GM12873 (cell line): ENCODE results near the gene CCDC34.

Experiments
- CTCF ChIP-seq: IDR thresholded peaks from 2 replicates; pipeline ENCODE4 v1.5.1; 2012; ENCODE audit warnings: low read depth, mild to moderate bottlenecking, moderate library complexity, low read length, control low read depth; ENCODE audit not compliant: insufficient read depth; ENCODE audit errors: missing control alignments

The CCDC34 gene

GRCh38 chr11:27406498-27407354 is 43.7 kb upstream of the CCDC34 start:
- TF ChIP-seq CTCF: no peak

- TF ChIP-seq CTCF: no peak
Observed at GRCh38 chr11:27405134-27405533, 42.1 kb upstream of the CCDC34 start.

- no peak for TF ChIP-seq CTCF
Observed at GRCh38 chr11:27404427-27404826, 41.4 kb upstream of the CCDC34 start.

- no peak for TF ChIP-seq CTCF
Observed at GRCh38 chr11:27403195-27403594, 40.2 kb upstream of the CCDC34 start.

GRCh38 chr11:27402450-27402849 is 39.4 kb upstream of the CCDC34 start:
- no peak for TF ChIP-seq CTCF

GRCh38 chr11:27401833-27402316 is 38.9 kb upstream of the CCDC34 start:
- no peak for TF ChIP-seq CTCF

- TF ChIP-seq CTCF: no peak
Observed at GRCh38 chr11:27401280-27401832, 38.3 kb upstream of the CCDC34 start.
